GM12878 (cell line): ENCODE measurements around the gene P2RX1. TPM values are rescaled to one million over a fixed set of nuclear protein-coding genes. Genes with fewer than 3 reads are reported as not detected.

Source experiments
- ATAC-seq: fragments of 200-7000 bp; cut with Tn5 transposase; 3 replicates; pipeline ENCODE4 v1.9.1; 2020; ENCODE audit warnings: mild to moderate bottlenecking, moderate library complexity
- BruUV-seq: library from RNA; stranded (reverse); fragments of 400-500 nt; replicated peaks from 2 replicates; lab custom pipeline; 2021; lab: Mats Ljungman, UMichigan
- CTCF ChIA-PET: fragments of 300-600 bp; sonication (Branson Sonifier 250); formaldehyde crosslinking; extraction: SDS; loops from one replicate; lab custom pipeline; 2021; ENCODE audit warnings: inconsistent platforms; lab: Yijun Ruan, JAX
- POLR2A ChIA-PET: fragments of 350-600 bp; formaldehyde crosslinking; extraction: SDS; loops from one replicate; lab custom pipeline; 2021; ENCODE audit warnings: inconsistent platforms; lab: Charles Lee
- RAD21 ChIA-PET: fragments of 300-600 bp; sonication (Branson Sonifier 250); formaldehyde crosslinking; loops from one replicate; lab custom pipeline; 2023; ENCODE audit warnings: antibody characterized with exemption; ENCODE audit not compliant: unreplicated experiment; lab: Charles Lee
- SMC1A ChIA-PET: fragments of 300-600 bp; sonication (Branson Sonifier 250); formaldehyde crosslinking; loops from one replicate; lab custom pipeline; 2023; ENCODE audit not compliant: unreplicated experiment, uncharacterized antibody; lab: Charles Lee
- DNase-seq: peaks from one replicate; pipeline ENCODE4 v3.0.0-alpha.2; 2011; ENCODE audit warnings: low read depth, low spot score
- FAIRE-seq: peaks from 3 replicates; lab custom pipeline; 2011; peaks lifted over from hg19 to GRCh38; lab: Jason Lieb, UNC
- H2AFZ ChIP-seq: 2 replicates; pipeline ENCODE4 v1.6.0; 2011; ENCODE audit warnings: low read depth, low read length, control low read depth; ENCODE audit not compliant: control insufficient read depth
- H3K27ac ChIP-seq: 2 replicates; pipeline ENCODE4 v1.5.1; 2011; ENCODE audit warnings: control low read depth; ENCODE audit not compliant: control insufficient read depth, insufficient read depth
- H3K27me3 ChIP-seq, 2 experiments: replicated peaks in 1 of 2; 2 replicates each; pipeline versions ENCODE4 v1.6.0 to v1.6.1; 2011; ENCODE audit warnings: low read length in 1 of 2; ENCODE audit not compliant: control insufficient read depth in 2 of 2, insufficient read depth in 2 of 2
- H3K36me3 ChIP-seq, 2 experiments: 2 replicates each; pipeline ENCODE4 v1.5.1; 2011; ENCODE audit warnings: low read length in 1 of 2; ENCODE audit not compliant: control insufficient read depth in 2 of 2, insufficient read depth in 2 of 2
- H3K4me1 ChIP-seq: 2 replicates; pipeline ENCODE4 v1.6.1; 2011; ENCODE audit warnings: mild to moderate bottlenecking, low read length, moderate library complexity, mixed read lengths; ENCODE audit not compliant: control insufficient read depth, insufficient read depth
- H3K4me2 ChIP-seq: 2 replicates; pipeline ENCODE4 v1.6.0; 2011; ENCODE audit warnings: control low read depth; ENCODE audit not compliant: control insufficient read depth, insufficient read depth
- H3K4me3 ChIP-seq: fragments of 200-600 bp; sonication (generic); 2 replicates; pipeline ENCODE4 v1.5.1; 2016
- H3K79me2 ChIP-seq: 2 replicates; pipeline ENCODE4 v1.6.0; 2011; ENCODE audit warnings: low read length; ENCODE audit not compliant: control insufficient read depth, insufficient read depth
- H3K9ac ChIP-seq: 2 replicates; pipeline ENCODE4 v1.8.0; 2011; ENCODE audit warnings: low read length, control low read depth, mixed read lengths; ENCODE audit not compliant: control insufficient read depth, insufficient read depth
- H3K9me3 ChIP-seq: replicated peaks from 3 replicates; pipeline ENCODE4 v1.5.1; 2011; ENCODE audit warnings: mild to moderate bottlenecking, low read length; ENCODE audit not compliant: control insufficient read depth, insufficient read depth
- H4K20me1 ChIP-seq: 2 replicates; pipeline ENCODE4 v1.6.0; 2011; ENCODE audit not compliant: control insufficient read depth, insufficient read depth
- BCL11A ChIP-seq: IDR thresholded peaks from 2 replicates; pipeline ENCODE4 v1.6.1; 2011; ENCODE audit warnings: low read depth, low read length
- BHLHE40 ChIP-seq, 2 experiments: fragments of 450-650 bp in 1 of 2; IDR thresholded peaks; 2 replicates each; pipeline ENCODE4 v1.6.1; 2011 to 2017; ENCODE audit warnings: low read depth in 2 of 2, borderline replicate concordance in 1 of 2, improper control_type of control experiment in 1 of 2, low read length in 1 of 2, mild to moderate bottlenecking in 1 of 2
- BRCA1 ChIP-seq: IDR thresholded peaks from 2 replicates; pipeline ENCODE4 v1.6.1; 2011; ENCODE audit warnings: low read depth, low read length, improper control_type of control experiment
- ETV6 ChIP-seq, 2 experiments: fragments of 450-650 bp in 1 of 2; IDR thresholded peaks in 1 of 2; conservative IDR thresholded peaks in 1 of 2; 2 replicates each; pipeline ENCODE4 v1.6.1; 2014; ENCODE audit warnings: antibody characterized with exemption in 1 of 2, borderline replicate concordance in 1 of 2, low read depth in 1 of 2, mild to moderate bottlenecking in 1 of 2, moderate library complexity in 1 of 2
- NR2C1 ChIP-seq: fragments of 450-650 bp; IDR thresholded peaks from 2 replicates; pipeline ENCODE4 v1.6.1; 2017; ENCODE audit warnings: antibody characterized with exemption, mild to moderate bottlenecking, moderate library complexity
- SMC3 ChIP-seq: IDR thresholded peaks from 2 replicates; pipeline ENCODE4 v1.6.1; 2011; ENCODE audit warnings: low read length, improper control_type of control experiment, borderline replicate concordance
- TCF7 ChIP-seq: IDR thresholded peaks from 2 replicates; pipeline ENCODE4 v1.6.1; 2014; ENCODE audit warnings: antibody characterized with exemption, borderline replicate concordance
- ZBTB11 ChIP-seq: fragments of 450-650 bp; formaldehyde crosslinking; IDR thresholded peaks from 2 replicates; pipeline ENCODE4 v1.5.0; 2022; ENCODE audit warnings: mild to moderate bottlenecking, missing genetic modification characterization
- ZBTB4 ChIP-seq: fragments of 450-650 bp; formaldehyde crosslinking; IDR thresholded peaks from 2 replicates; pipeline ENCODE4 v1.4.0; 2022; ENCODE audit warnings: mild to moderate bottlenecking, moderate library complexity
- WGBS: methylation state at CpG from one replicate; pipeline ENCODE4 v1.1.6; 2016; ENCODE audit warnings: low lambda C conversion rate; ENCODE audit not compliant: insufficient replicate concordance, insufficient coverage; ENCODE audit errors: missing lambda C conversion rate; 5-methylcytosine and 5-hydroxymethylcytosine counted together
- in situ Hi-C: fragments of 300-500 bp; cut with MboI; formaldehyde crosslinking; loops from 9 replicates; pipeline ENCODE4 v1.14.3; 2018; ENCODE audit warnings: mixed read lengths
- intact Hi-C: fragments of 100-400 bp; cut with micrococcal nuclease; formaldehyde crosslinking; loops from one replicate; pipeline ENCODE4 v1.14.2; 2022; ENCODE audit not compliant: unreplicated experiment
- polyA plus RNA-seq, 11 experiments: library from polyadenylated mRNA; depleted of rRNA in 4 of 11; unstranded in 6 of 11; stranded (reverse) in 5 of 11; fragments of >200 nt; fragmentation: Nextera tagmentation in 4 of 11; fragmentation: Illumina TruSeq in 1 of 11; extraction: Ambion mirVana in 4 of 11; extraction: Trizol in 1 of 11; gene quantifications; 1 replicate in 1 of 11; 2 replicates in 10 of 11; pipeline versions ENCODE4 v1.2.1 to v1.2.3, GENCODE V29; 2011 to 2016; ENCODE audit warnings: inconsistent platforms in 2 of 11, missing spikeins in 2 of 11, low read depth in 1 of 11
- total RNA-seq, 4 experiments: library from RNA; depleted of rRNA in 3 of 4; stranded (reverse); fragments of >200 nt in 3 of 4; fragmentation: Illumina TruSeq in 1 of 4; extraction: Trizol in 1 of 4; gene quantifications; 2 replicates each; pipeline versions ENCODE4 v1.2.1 to v1.2.3, GENCODE V29; 2013 to 2021

The P2RX1 gene
- total and polyA plus RNA-seq, 10 of the 15 experiments (the other 5 are each of a cell fraction or from before 2014, with no cell fraction given), result 0.12 to 6.2 (median 3.4) TPM

- ATAC-seq (no peak), DNase-seq (no peak), FAIRE-seq (no peak)
- Histone ChIP-seq H3K4me1 (no peaks in the 10 kb centered on the region), H4K20me1 (no peaks in the 10 kb centered on the region), H3K27me3 (no peaks in the 10 kb centered on the region; a peak in 1 of 4 replicates), H3K36me3 (no peaks in the 10 kb centered on the region), H3K9ac (no peak overlapping the region), H3K79me2 (no peaks in the 10 kb centered on the region), H3K4me2 (no peak overlapping the region), H2AFZ (no peak overlapping the region), H3K4me3 (no peak overlapping the region), H3K9me3 (no peaks in the 10 kb centered on the region), H3K27ac (no peak overlapping the region)
- TF ChIP-seq ETV6 (conservative IDR thresholded peaks at IDR 0.05 in 1 of 2, IDR thresholded peaks at IDR 0.05 in 1 of 2; ENCODE audit: borderline replicate concordance in 1 of 2, low read depth in 1 of 2), result no peak
- in situ Hi-C loops (no loop called here), intact Hi-C loops (no loop called here)
- no TSS peak for BruUV-seq
- ChIA-PET RAD21 (no interaction called here), POLR2A (no interaction called here), CTCF (interaction anchor here (0.6 to 1.5 kb wide), 4 partner anchors 9 to 1565 kb away, joined by 3 to 5 read pairs (median 4); no protein-coding TSS in a partner anchor), SMC1A (no interaction called here)
- WGBS, result 61% methylated on average over 10 of the region's 10 CpGs
These were observed 63.7 kb downstream of the P2RX1 start for GRCh38 chr17:3852561-3852960.

- CTCF ChIA-PET, result interaction anchor here (0.6 to 1.5 kb wide), 5 partner anchors 8 to 114 kb away, joined by 3 to 11 read pairs (median 3); no protein-coding TSS in a partner anchor
- H3K27ac ChIP-seq, result no peak overlapping the region
- no peaks in the 10 kb centered on the region for H3K9me3 ChIP-seq
- H2AFZ ChIP-seq, result no peak overlapping the region
- SMC1A ChIA-PET, result interaction anchor here (1.3 kb wide), 1 partner anchor 9 kb away, joined by 3 read pairs; no protein-coding TSS in a partner anchor
- RAD21 ChIA-PET, result no interaction called here
- intact Hi-C loops (no loop called here), in situ Hi-C loops (no loop called here)
- H4K20me1 ChIP-seq, result no peaks in the 10 kb centered on the region
- ATAC-seq, result no peak
- no peaks in the 10 kb centered on the region for H3K4me1 ChIP-seq
- no peaks in the 10 kb centered on the region for H3K36me3 ChIP-seq
- H3K9ac ChIP-seq, result no peak overlapping the region
- no peak for DNase-seq
- no peaks in the 10 kb centered on the region for H3K79me2 ChIP-seq
- no peak for FAIRE-seq
- no TSS peak for BruUV-seq
- POLR2A ChIA-PET, result no interaction called here
- WGBS, result 65% methylated on average over 24 of the region's 24 CpGs
- no peak overlapping the region for H3K4me3 ChIP-seq
- no peaks in the 10 kb centered on the region; a peak in 1 of 4 replicates for H3K27me3 ChIP-seq
- H3K4me2 ChIP-seq, result no peak overlapping the region
- no peak for TF ChIP-seq NR2C1
- no peak for TF ChIP-seq BRCA1
- TF ChIP-seq BHLHE40 (IDR thresholded peaks at IDR 0.05; ENCODE audit: borderline replicate concordance in 1 of 2, low read depth in 2 of 2, low read length in 1 of 2), result no peak
- TF ChIP-seq BCL11A, result no peak
- TF ChIP-seq TCF7, result no peak
- TF ChIP-seq ZBTB11, result no peak
- no peak for TF ChIP-seq SMC3
- no peak for TF ChIP-seq ZBTB4 (CRISPR knock-in tag)
These were observed 64.7 kb downstream of the P2RX1 start for GRCh38 chr17:3851461-3852100.
